Tibial nerve (tissue), 4 donors: Measurements from ENCODE around the gene ZCCHC17. TPM values are rescaled to one million over a fixed set of nuclear protein-coding genes. Genes with fewer than 3 reads are reported as not detected.

Experiments
- DNase-seq, 2 donors: peaks; one replicate each; pipeline ENCODE4 v3.0.0-alpha.2; 2019; ENCODE audit warnings: low spot score in 2 of 2
- H3K27ac ChIP-seq, 4 donors: fragments of 200-600 bp; sonication (generic) in 3 of 4; one replicate each; pipeline ENCODE4 v1.5.1; 2017 to 2019; ENCODE audit warnings: mild to moderate bottlenecking in 1 of 4
- H3K27me3 ChIP-seq, 2 donors: fragments of 200-600 bp; sonication (generic) in 1 of 2; one replicate each; pipeline versions ENCODE4 v1.5.1 to v1.6.0; 2017 to 2019
- H3K36me3 ChIP-seq, 3 donors: fragments of 200-600 bp; sonication (generic); one replicate each; pipeline ENCODE4 v1.5.1; 2018 to 2019
- H3K4me1 ChIP-seq, 4 donors: fragments of 200-600 bp; sonication (generic) in 3 of 4; one replicate each; pipeline ENCODE4 v1.5.1; 2017 to 2019
- H3K4me3 ChIP-seq, 4 donors: fragments of 200-600 bp; sonication (generic) in 3 of 4; one replicate each; pipeline ENCODE4 v1.5.1; 2017 to 2019; ENCODE audit warnings: mild to moderate bottlenecking in 1 of 4, moderate library complexity in 1 of 4
- H3K9me3 ChIP-seq, 4 donors: fragments of 200-600 bp; sonication (generic) in 3 of 4; one replicate each; pipeline ENCODE4 v1.5.1; 2017 to 2019
- CTCF ChIP-seq, 5 experiments: fragments of 200-600 bp in 3 of 5; fragments of 450-650 bp in 2 of 5; sonication (generic) in 3 of 5; IDR thresholded peaks; one replicate each; pipeline ENCODE4 v1.5.1; 2016 to 2019; ENCODE audit warnings: antibody characterized with exemption in 5 of 5, mild to moderate bottlenecking in 3 of 5, moderate library complexity in 2 of 5
- EP300 ChIP-seq, 2 donors: sonication (generic); formaldehyde crosslinking; IDR thresholded peaks; one replicate each; pipeline ENCODE4 v1.6.1; 2017; ENCODE audit warnings: antibody characterized with exemption in 2 of 2, mild to moderate bottlenecking in 1 of 2
- POLR2A ChIP-seq, 2 donors: fragments of 450-650 bp; IDR thresholded peaks; one replicate each; pipeline ENCODE4 v1.6.1; 2017; ENCODE audit warnings: antibody characterized with exemption in 2 of 2, mild to moderate bottlenecking in 2 of 2, moderate library complexity in 2 of 2
- WGBS, 2 donors: methylation state at CpG; one replicate each; pipeline ENCODE4 v1.1.5; 2018; 5-methylcytosine and 5-hydroxymethylcytosine counted together
- total RNA-seq, 4 donors: library from RNA; depleted of rRNA; stranded (reverse); fragments of >200 nt; gene quantifications; one replicate each; pipeline ENCODE4 v1.1.0, GENCODE V29; 2016

The ZCCHC17 gene
- total RNA-seq: 10 to 100 TPM; 14.9 to 30.4 (median 26.5) TPM

GRCh38 chr1:31296486-31297276 is at the start of gene ZCCHC17, which contains the start of gene SNRNP40:
Gene ZCCHC17 (plus strand): TSS chr1:31297032. CDS start chr1:31310099, 13,067 bp downstream.
Gene SNRNP40 (minus strand): TSS chr1:31296788. CDS start chr1:31296751, 37 bp downstream.
- peaks cover 0 to 51% (median 20%) of the 10 kb centered on the region in 4 donors for H3K4me1 ChIP-seq
- H3K27me3 ChIP-seq: no peaks in the 10 kb centered on the region
- no peaks in the 10 kb centered on the region for H3K9me3 ChIP-seq
- WGBS, 2 donors: 0 to 1% methylated on average over 31 to 37 of the region's 53 CpGs
- peak; percentile 89 to 97 for DNase-seq
- peak within 1 kb of the TSS; percentile 40 to 92 (median 90) for H3K27ac ChIP-seq
- peaks cover 0 to 28% (median 5%) of the 10 kb centered on the region in 3 donors for H3K36me3 ChIP-seq
- TF ChIP-seq EP300 (IDR thresholded peaks at IDR 0.05): peak; percentile 42 to 85
- peak; percentile 66 to 74 for TF ChIP-seq POLR2A (IDR thresholded peaks at IDR 0.05)
- TF ChIP-seq CTCF (IDR thresholded peaks at IDR 0.05): peak in 4 of 5 experiments; percentile 6 to 21 (median 16)
- peak within 1 kb of the TSS; percentile 75 to 96 (median 84) for H3K4me3 ChIP-seq

GRCh38 chr1:31248276-31248675 is 48.6 kb upstream of the ZCCHC17 start:
- DNase-seq: no peak
- H3K9me3 ChIP-seq: no peaks in the 10 kb centered on the region
- TF ChIP-seq EP300 (IDR thresholded peaks at IDR 0.05): no peak
- no peak for TF ChIP-seq CTCF (IDR thresholded peaks at IDR 0.05)
- TF ChIP-seq POLR2A (IDR thresholded peaks at IDR 0.05): no peak
- H3K4me3 ChIP-seq: no peak overlapping the region
- WGBS, 2 donors: 78 to 81% methylated on average over 4 of the region's 4 CpGs
- no peaks in the 10 kb centered on the region for H3K4me1 ChIP-seq
- no peaks in the 10 kb centered on the region for H3K27me3 ChIP-seq
- H3K36me3 ChIP-seq: peaks cover 0 to 4% (median 0%) of the 10 kb centered on the region in 3 donors
- no peak overlapping the region for H3K27ac ChIP-seq

GRCh38 chr1:31249854-31250253 is 47.0 kb upstream of the ZCCHC17 start:
- H3K27me3 ChIP-seq: no peaks in the 10 kb centered on the region
- no peak for DNase-seq
- no peaks in the 10 kb centered on the region for H3K4me1 ChIP-seq
- H3K27ac ChIP-seq: no peak overlapping the region
- TF ChIP-seq CTCF (IDR thresholded peaks at IDR 0.05) (no peak), EP300 (IDR thresholded peaks at IDR 0.05) (no peak), POLR2A (IDR thresholded peaks at IDR 0.05) (no peak)
- H3K9me3 ChIP-seq: no peaks in the 10 kb centered on the region
- no peak overlapping the region for H3K4me3 ChIP-seq
- WGBS, 2 donors: 92% methylated on average over 3 of the region's 3 CpGs
- peaks cover 0 to 6% (median 0%) of the 10 kb centered on the region in 3 donors for H3K36me3 ChIP-seq

GRCh38 chr1:31257213-31257612 is 39.6 kb upstream of the ZCCHC17 start:
- TF ChIP-seq CTCF (IDR thresholded peaks at IDR 0.05) (no peak), EP300 (IDR thresholded peaks at IDR 0.05) (no peak), POLR2A (IDR thresholded peaks at IDR 0.05) (no peak)
- 89 to 94% methylated on average over 1 of the region's 1 CpG for WGBS, 2 donors
- H3K36me3 ChIP-seq: peaks cover 0 to 60% (median 16%) of the 10 kb centered on the region in 3 donors

GRCh38 chr1:31258581-31258980 is 38.3 kb upstream of the ZCCHC17 start:
- DNase-seq: no peak
- no peaks in the 10 kb centered on the region for H3K4me1 ChIP-seq
- H3K27me3 ChIP-seq: no peaks in the 10 kb centered on the region
- no peak for TF ChIP-seq CTCF (IDR thresholded peaks at IDR 0.05)
- H3K4me3 ChIP-seq: no peak overlapping the region
- no peaks in the 10 kb centered on the region for H3K9me3 ChIP-seq
- H3K36me3 ChIP-seq: peaks cover 0 to 74% (median 16%) of the 10 kb centered on the region in 3 donors
- 75 to 97% methylated on average over 1 of the region's 1 CpG for WGBS, 2 donors
- H3K27ac ChIP-seq: no peak overlapping the region

More at GRCh38 chr1:31257213-31257612, 39.6 kb upstream of the ZCCHC17 start:
- Histone ChIP-seq H3K27me3 (no peaks in the 10 kb centered on the region), H3K4me3 (no peak overlapping the region), H3K4me1 (no peaks in the 10 kb centered on the region), H3K9me3 (no peaks in the 10 kb centered on the region), H3K27ac (no peak overlapping the region)
- DNase-seq: no peak
